GM08714 (cell line): ENCODE results near the gene PRPH2.
"Not testable (repeated sequence)": the region's sequence is repeated elsewhere in the genome, so short reads cannot be mapped to it uniquely, and the experiment has no call there.

ENCODE experiments used
- H3K4me3 ChIP-seq: fragments of 200-500 bp; sonication (Bioruptor generic); 2 replicates; pipeline ENCODE4 v1.5.1; 2014; ENCODE audit warnings: mild to moderate bottlenecking, low read length, inconsistent platforms
- ZNF274 ChIP-seq: IDR thresholded peaks from 2 replicates; pipeline ENCODE4 v1.6.1; 2012; ENCODE audit warnings: mild to moderate bottlenecking, low read depth, low read length

The PRPH2 gene

DNA sequence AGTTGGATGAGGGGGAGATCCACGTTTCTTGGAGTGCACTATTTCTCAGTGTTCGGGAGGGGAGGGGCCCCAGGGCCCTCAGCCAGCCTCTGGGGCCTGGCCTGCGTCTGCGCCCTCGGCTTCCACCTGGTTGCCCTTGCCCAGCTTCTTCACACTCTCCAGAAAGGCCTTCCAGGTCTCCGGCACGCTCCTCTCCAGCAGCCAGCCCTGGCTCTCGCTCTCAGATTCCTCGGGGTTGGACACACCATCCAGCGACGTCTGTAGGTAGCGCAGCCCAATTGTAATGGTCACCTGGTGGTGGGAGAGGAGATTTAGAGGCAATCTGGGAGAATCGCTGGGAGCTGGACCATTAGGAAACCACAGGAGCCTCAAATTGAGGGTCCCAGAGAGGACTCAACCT is 24.2 kb downstream of the PRPH2 start:
- no peak for TF ChIP-seq ZNF274
- no peak overlapping the region for H3K4me3 ChIP-seq

DNA sequence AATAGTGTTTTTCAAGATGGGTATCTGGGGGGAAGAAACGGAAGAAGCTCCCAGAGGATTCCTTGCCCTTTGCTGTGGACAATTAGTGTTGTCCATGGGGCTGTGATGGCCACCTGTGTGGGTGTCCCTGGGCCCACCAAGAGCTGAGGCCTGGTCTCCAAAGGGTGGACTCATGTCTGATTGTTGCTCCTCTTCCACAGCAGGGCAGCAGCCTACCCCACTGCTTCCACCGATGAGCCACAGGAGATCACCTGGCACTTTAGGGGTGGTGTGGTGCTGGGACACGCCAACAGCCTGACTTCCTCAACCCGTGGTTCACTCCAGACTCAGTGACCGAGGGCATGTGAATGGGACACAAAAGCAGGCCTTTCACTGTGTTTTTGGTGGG is 25.1 kb downstream of the PRPH2 start:
- no peak overlapping the region for H3K4me3 ChIP-seq
- no peak for TF ChIP-seq ZNF274

DNA sequence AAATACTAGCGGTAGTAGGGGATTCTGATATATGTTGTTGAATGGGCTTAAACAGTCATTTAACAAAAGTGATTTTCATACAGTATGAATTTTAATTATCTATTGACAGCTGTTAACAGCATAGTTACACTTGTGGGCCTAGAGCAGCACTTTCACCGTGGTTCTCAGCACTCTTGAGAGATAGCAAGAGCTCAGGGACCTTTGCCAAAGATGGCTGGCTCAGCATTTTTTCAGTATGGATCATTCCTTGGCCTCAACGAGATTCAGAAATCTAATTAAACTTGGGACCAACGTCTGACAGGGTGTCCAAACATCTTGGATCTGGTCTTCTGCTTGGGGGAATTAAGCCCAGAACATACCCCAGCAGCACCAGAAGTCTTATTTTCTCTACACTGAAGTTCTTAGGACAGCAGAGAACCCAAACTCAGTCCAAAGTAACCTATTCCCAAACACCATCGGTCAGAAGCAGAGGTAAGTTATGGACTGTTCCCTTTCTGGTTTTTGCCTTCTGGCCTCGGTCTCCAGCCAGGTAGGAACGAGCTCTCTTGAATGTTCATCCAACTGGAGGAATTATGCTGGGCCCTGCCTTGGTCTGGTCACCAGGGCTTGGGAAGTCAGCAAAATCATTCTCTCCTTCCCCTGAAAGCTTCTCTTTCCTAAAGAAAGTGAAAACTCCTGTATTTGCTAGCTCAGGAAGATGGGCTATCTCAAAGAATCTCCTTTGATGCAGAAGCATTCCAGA is 25.7 kb downstream of the PRPH2 start:
- H3K4me3 ChIP-seq, result no peak overlapping the region
- no peak for TF ChIP-seq ZNF274

DNA sequence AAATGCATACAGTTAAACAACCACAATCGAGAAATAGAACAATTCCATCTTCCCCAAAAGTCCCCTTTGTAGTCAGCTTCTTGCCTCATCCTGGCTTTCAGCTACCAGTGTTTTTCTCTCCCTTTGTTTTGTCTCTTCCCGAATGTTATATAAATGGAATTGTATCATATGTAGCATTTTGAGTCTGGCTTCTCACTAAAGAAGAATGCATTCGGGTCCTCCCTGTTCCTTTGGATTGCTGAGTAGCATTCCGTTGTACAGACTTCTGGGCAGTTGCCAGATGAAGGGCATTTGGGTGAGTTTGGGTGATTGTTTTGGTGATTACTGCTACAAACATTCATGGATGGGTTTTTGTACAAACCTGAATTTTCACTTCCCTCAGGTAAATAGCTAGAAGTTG is 27.8 kb downstream of the PRPH2 start:
- no peak overlapping the region for H3K4me3 ChIP-seq
- TF ChIP-seq ZNF274, result no peak

DNA sequence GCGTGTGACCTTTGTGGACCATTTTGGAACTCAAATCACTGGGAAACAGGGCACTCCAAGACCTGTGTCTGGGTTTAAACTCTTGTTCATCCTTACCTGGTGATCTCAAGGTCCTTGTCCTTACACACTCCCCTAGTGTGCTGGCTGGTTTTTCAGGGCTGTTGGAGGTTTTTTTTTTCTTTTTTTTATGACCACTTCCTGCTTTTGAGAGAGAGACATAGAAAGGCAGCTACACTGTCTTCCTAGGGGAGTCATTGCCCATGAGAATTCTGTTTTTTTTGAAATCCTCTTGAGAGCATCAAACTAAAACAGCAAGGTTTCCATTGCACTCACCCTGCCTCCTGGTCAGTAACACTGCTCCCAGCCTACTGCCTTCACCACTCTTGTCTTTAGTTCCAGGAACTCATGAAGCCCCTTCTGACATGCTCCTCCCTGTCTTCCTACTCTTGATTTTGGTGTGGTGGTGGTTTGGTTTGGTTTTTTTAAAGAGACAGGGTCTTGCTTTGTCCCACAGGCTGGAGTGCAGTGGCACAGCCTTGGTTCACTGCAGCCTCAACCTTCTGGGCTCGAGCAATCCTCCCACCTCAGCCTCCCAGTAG is 28.6 kb downstream of the PRPH2 start:
- TF ChIP-seq ZNF274, result no peak
- H3K4me3 ChIP-seq, result no peak overlapping the region

DNA sequence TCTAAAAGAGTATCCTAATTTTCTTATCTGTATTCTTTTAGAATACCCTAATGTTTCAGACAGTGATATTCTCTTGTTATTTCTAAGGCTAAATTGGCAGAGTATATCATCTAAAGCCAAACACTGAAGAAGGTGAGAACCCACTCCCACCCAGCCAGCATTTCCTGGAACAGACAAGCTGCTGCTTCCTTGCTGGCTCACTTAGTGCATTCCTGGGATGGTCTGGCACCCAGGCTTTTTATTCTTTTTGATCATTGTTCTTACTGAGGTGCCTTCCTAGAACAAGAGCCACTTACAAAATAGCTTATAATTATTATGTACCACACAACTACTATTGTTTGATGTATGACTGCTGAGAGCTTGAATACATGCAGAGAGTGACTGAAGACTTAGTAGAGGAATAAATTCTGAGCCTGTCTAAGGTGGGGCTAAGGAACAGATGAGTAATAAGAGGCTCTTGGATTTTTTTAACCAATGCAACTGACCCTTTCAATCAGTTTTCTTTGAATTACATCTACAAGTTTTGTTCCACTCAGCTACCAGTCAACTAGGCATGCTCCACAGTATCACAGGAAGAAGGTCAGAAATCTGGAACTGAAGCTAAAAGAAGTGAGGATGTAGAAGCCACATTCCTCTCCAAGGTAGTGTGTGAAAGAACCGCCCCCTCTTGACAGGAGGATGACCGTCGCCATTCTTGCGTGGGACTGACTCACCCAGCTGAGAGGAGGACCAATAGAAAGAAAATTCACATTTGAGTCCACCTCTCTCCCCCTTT is 30.1 kb downstream of the PRPH2 start:
- no peak for TF ChIP-seq ZNF274
- H3K4me3 ChIP-seq, result no peak overlapping the region

DNA sequence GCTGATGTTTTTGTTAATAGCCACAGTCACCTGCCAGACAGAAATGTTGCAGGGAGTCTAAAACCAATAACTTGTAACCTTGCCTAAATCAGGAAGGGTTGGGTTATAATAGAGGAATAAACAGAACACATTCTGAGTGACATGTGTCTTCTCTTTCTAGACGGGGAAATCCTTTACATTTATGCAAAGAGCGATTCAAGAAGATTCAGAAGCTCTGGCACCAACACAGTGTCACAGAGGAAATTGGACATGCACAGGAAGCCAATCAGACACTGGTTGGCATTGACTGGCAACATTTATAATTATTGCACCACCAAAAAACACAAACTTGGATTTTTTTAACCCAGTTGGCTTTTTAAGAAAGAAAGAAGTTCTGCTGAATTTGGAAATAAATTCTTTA is 31.5 kb downstream of the PRPH2 start:
- no peak for TF ChIP-seq ZNF274

DNA sequence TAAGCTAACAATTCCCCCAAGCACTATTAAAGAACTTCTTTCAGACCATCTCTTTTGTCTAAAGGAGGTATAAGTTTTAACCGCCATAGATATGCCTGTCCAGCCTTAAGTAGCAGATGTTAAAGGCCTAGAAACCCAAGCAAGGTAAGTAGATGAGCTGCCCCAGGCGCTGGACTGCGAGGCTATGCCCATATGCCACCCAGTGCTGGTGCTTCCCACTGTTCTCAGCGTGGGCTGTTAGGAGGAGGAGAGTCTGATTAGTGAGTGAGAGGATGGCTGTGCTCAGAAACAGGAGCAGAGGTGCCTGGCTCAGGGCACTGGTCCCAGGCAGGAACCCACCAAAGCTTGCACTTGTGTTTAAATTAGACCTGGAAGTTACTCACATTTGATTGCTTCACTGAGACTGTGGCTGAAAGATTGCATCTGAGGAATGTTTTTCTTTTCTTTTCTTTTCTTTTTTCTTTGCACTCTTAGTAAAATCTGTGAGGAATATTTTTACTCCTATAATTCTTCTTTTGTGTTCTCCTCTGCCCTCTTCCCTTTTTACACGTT is 32.2 kb downstream of the PRPH2 start:
- no peak for TF ChIP-seq ZNF274

More for the DNA sequence above, 31.5 kb downstream of the PRPH2 start:
- no peak overlapping the region for H3K4me3 ChIP-seq

DNA sequence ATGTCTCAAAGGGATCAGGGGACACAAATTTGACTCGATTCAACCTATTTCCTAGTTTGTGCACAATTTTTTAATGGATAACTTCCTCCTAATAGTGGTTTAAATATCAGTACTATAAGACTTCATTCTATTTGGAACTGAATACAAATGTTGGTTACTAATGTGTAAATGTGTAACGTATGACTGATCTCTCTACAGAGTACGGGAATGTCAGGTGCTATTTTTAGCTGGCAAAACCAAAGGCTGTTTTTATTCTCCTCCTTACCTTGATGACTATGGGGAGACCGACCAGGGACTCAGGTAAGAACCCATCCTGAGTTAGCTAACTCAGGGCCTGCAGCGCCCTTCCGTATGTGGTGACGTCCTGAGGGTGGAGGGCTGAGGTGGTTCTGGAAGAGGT is 33.0 kb downstream of the PRPH2 start:
- no peak overlapping the region for H3K4me3 ChIP-seq
- TF ChIP-seq ZNF274, result no peak

More for the DNA sequence above, 32.2 kb downstream of the PRPH2 start:
- no peak overlapping the region for H3K4me3 ChIP-seq

DNA sequence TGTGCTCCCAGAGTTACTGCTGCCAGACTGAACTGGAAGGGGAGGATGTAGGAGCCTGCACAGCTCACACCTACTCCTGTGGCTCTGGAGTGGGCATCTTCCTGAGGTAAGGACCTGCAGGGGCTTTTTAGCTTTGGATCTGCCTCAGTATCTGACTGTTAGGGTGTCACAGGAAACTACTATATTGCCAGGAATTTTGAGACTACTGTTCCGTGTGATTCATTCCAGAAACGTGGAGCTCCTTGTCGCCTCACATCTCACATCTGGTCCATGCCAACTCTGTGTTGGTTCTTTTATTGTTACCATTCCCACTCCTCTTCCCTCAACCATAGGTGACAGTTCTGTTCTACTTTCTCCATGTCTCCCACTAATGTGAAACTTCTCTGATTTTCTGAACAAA is 34.1 kb downstream of the PRPH2 start:
- H3K4me3 ChIP-seq, result no peak overlapping the region
- no peak for TF ChIP-seq ZNF274

DNA sequence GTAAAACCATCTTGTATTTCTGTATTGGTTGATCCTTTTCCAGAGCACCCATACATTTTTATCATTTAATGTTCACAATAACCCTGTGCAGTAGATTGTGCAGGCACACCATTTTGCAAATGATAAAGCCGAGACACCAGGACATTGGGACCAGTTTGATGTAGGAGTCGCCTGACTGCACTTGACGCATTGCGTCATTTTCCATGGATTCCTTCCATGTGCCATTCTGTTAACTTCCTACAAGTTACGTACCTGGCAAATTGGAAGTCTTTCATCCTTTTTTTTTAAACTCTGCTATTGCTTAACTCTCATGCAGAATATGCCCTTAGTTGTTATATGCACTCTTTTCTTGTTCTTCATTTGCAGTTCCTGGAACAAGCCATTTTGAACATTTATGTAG is 43.0 kb downstream of the PRPH2 start:
- no peak overlapping the region for H3K4me3 ChIP-seq
- no peak for TF ChIP-seq ZNF274

DNA sequence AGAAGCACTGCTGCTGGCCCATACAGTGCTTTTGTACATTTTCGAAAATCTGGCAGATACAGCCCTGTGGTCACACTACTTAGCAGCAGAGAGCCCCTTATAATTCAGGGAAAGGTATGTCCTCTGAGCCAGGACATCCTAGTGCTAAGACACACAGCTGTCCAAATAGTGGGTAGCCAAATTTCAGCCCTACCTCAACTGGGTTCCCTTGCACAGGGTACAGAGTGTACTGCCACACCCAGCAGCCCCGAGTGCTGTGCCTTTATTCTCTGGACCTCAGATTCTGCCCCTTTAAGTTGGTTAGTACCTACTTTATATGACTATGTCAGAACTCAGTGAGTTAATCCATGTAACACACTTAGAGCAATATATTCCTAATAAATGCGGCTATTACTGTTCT is 47.6 kb downstream of the PRPH2 start:
- TF ChIP-seq ZNF274, result no peak
- H3K4me3 ChIP-seq, result no peak overlapping the region

DNA sequence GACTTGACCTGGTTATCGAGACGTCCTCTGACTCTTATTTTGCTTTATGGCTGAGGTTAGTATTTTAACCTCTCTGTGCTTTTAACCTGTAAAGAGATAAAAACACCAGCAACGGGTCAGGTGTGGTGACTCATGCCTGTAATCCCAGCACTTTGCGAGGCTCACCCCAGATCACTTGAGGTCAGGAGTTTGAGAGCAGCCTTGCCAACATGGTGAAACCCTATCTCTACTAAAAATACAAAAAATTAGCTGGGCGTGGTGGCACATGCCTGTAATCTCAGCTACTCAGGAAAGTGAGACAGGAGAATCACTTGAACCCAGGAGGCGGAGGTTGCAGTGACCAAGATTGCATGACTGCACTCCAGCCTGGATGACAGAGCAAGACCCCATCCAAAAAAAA is 48.0 kb downstream of the PRPH2 start:
- H3K4me3 ChIP-seq, result not testable (repeated sequence)

DNA sequence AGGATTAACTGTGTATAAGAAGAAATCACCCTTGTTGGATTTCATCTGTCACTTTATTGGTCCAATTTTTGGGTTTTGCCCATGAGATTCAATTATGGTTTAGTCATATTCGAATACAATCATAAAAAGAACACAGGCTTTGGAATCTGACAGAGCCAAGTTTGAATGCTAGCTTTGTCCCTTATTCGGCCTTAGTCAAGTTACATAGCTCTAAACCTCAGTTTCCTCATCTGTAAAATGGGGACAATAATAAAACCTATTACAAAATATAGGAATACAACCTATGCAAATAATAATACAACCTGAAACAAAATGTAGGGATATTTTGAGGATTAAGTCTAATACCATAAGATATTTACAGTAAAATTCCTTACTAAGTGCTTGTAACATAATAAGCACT is 57.7 kb downstream of the PRPH2 start:
- no peak for TF ChIP-seq ZNF274

More for the DNA sequence above, 57.7 kb downstream of the PRPH2 start:
- no peak overlapping the region for H3K4me3 ChIP-seq
